DND-41 (cell line): ENCODE results near the gene MIEF1.

Experiments used
- EZH2 ChIP-seq: IDR thresholded peaks from 3 replicates; pipeline ENCODE4 v1.6.1; 2012; ENCODE audit warnings: borderline replicate concordance, low read depth, mild to moderate bottlenecking, moderate library complexity, low read length, inconsistent platforms; ENCODE audit not compliant: severe bottlenecking
- TF ChIP-seq, protein P1 (sequence below): IDR thresholded peaks from 2 replicates; pipeline ENCODE4 v1.5.1; 2012; ENCODE audit warnings: borderline replicate concordance, low read length, moderate library complexity, mild to moderate bottlenecking; ENCODE audit not compliant: poor library complexity, severe bottlenecking; ENCODE audit errors: extremely low read depth

DNA sequence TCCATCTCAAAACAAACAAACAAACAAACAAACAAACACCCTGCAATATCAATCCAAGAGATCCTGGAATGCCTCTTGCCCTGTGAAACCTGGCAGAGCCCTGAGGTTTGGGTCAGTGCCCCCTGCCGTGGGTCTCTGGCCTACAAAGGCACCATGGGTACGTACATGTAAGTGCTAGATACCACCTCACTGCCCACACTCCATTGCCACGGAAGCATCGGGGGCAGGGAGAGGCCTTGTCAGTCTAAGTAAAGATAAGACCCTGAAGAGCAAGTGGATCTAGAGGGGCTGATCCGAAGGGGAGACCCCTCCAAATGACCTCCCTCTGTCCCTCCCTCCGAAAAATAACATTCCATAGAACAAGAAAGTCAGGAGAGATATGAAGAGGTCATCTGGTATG lies 2.0 kb upstream of the MIEF1 start:
- TF ChIP-seq, protein P1, sequence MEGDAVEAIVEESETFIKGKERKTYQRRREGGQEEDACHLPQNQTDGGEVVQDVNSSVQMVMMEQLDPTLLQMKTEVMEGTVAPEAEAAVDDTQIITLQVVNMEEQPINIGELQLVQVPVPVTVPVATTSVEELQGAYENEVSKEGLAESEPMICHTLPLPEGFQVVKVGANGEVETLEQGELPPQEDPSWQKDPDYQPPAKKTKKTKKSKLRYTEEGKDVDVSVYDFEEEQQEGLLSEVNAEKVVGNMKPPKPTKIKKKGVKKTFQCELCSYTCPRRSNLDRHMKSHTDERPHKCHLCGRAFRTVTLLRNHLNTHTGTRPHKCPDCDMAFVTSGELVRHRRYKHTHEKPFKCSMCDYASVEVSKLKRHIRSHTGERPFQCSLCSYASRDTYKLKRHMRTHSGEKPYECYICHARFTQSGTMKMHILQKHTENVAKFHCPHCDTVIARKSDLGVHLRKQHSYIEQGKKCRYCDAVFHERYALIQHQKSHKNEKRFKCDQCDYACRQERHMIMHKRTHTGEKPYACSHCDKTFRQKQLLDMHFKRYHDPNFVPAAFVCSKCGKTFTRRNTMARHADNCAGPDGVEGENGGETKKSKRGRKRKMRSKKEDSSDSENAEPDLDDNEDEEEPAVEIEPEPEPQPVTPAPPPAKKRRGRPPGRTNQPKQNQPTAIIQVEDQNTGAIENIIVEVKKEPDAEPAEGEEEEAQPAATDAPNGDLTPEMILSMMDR = no peak
- no peak for TF ChIP-seq EZH2
